ENCODE results near the gene GBX1. TPM values are rescaled to one million over a fixed set of nuclear protein-coding genes. Genes with fewer than 3 reads are reported as not detected.

GBX1 gene
- total RNA-seq, 1 experiment from 2014 or later, result not detected

- no peak for DNase-seq (ENCODE audit: unreplicated experiment)
- Mint-ChIP-seq H3K36me3 (ENCODE audit: insufficient read depth, unreplicated experiment) (peaks cover 55% of the 10 kb centered on the region), H3K27ac (ENCODE audit: low read depth, unreplicated experiment) (no peak overlapping the region), H3K4me3 (ENCODE audit: unreplicated experiment) (no peak overlapping the region), H3K27me3 (ENCODE audit: insufficient read depth, unreplicated experiment) (no peaks in the 10 kb centered on the region), H3K9me3 (ENCODE audit: unreplicated experiment) (no peaks in the 10 kb centered on the region), H3K4me1 (ENCODE audit: insufficient read depth, unreplicated experiment) (peaks cover 7% of the 10 kb centered on the region)
- no TSS peak for BruUV-seq (replicated peaks)
- ChIA-PET CTCF (interaction anchor here (0.6 to 2.3 kb wide), 7 partner anchors 9 to 221 kb away, joined by 3 to 6 read pairs (median 3); no protein-coding TSS in a partner anchor), POLR2A (interaction anchor here (1.2 to 1.3 kb wide), 3 partner anchors 9 to 25 kb away, joined by 4 read pairs; no protein-coding TSS in a partner anchor)
- intact Hi-C loops (cut with micrococcal nuclease), result no loop called here
- TF ChIP-seq CTCF (IDR thresholded peaks at IDR 0.05; ENCODE audit: unreplicated experiment), result no peak
Measured at GRCh38 chr7:151139071-151139790, 28.3 kb downstream of the GBX1 start.

- BruUV-seq (replicated peaks), result no TSS peak
- no peaks in the 10 kb centered on the region for H3K4me1 Mint-ChIP-seq (ENCODE audit: insufficient read depth, unreplicated experiment)
- H3K4me3 Mint-ChIP-seq (ENCODE audit: unreplicated experiment), result no peak overlapping the region
- H3K9me3 Mint-ChIP-seq (ENCODE audit: unreplicated experiment), result no peaks in the 10 kb centered on the region
- ChIA-PET CTCF (interaction anchor here (0.5 to 2.3 kb wide), 3 partner anchors 13 to 27 kb away, joined by 3 to 6 read pairs (median 3); no protein-coding TSS in a partner anchor), POLR2A (no interaction called here)
- H3K27me3 Mint-ChIP-seq (ENCODE audit: insufficient read depth, unreplicated experiment), result no peaks in the 10 kb centered on the region
- H3K36me3 Mint-ChIP-seq (ENCODE audit: insufficient read depth, unreplicated experiment), result peaks cover 51% of the 10 kb centered on the region
- TF ChIP-seq CTCF (IDR thresholded peaks at IDR 0.05; ENCODE audit: unreplicated experiment), result no peak
- intact Hi-C loops (cut with micrococcal nuclease), result no loop called here
- H3K27ac Mint-ChIP-seq (ENCODE audit: low read depth, unreplicated experiment), result no peak overlapping the region
- no peak for DNase-seq (ENCODE audit: unreplicated experiment)
Measured at GRCh38 chr7:151138153-151138851, 29.2 kb downstream of the GBX1 start.

- Mint-ChIP-seq H3K27ac (ENCODE audit: low read depth, unreplicated experiment) (no peak overlapping the region), H3K27me3 (ENCODE audit: insufficient read depth, unreplicated experiment) (no peaks in the 10 kb centered on the region), H3K4me1 (ENCODE audit: insufficient read depth, unreplicated experiment) (no peaks in the 10 kb centered on the region), H3K4me3 (ENCODE audit: unreplicated experiment) (no peak overlapping the region), H3K9me3 (ENCODE audit: unreplicated experiment) (no peaks in the 10 kb centered on the region), H3K36me3 (ENCODE audit: insufficient read depth, unreplicated experiment) (peaks cover 46% of the 10 kb centered on the region)
- intact Hi-C loops (cut with micrococcal nuclease), result no loop called here
- DNase-seq (ENCODE audit: unreplicated experiment), result no peak
- TF ChIP-seq CTCF (IDR thresholded peaks at IDR 0.05; ENCODE audit: unreplicated experiment), result no peak
- no TSS peak for BruUV-seq (replicated peaks)
- ChIA-PET CTCF (interaction anchor here (0.5 to 0.6 kb wide), 2 partner anchors 12 to 27 kb away, joined by 3 read pairs; no protein-coding TSS in a partner anchor), POLR2A (interaction anchor here (0.6 kb wide), 1 partner anchor 12 kb away, joined by 3 read pairs; no protein-coding TSS in a partner anchor)
Measured at GRCh38 chr7:151137791-151138152, 29.7 kb downstream of the GBX1 start.

GRCh38 chr7:151137076-151137675 lies 30.3 kb downstream of the GBX1 start:
- Mint-ChIP-seq H3K27me3 (ENCODE audit: insufficient read depth, unreplicated experiment) (no peaks in the 10 kb centered on the region), H3K27ac (ENCODE audit: low read depth, unreplicated experiment) (no peak overlapping the region), H3K36me3 (ENCODE audit: insufficient read depth, unreplicated experiment) (peaks cover 43% of the 10 kb centered on the region), H3K9me3 (ENCODE audit: unreplicated experiment) (no peaks in the 10 kb centered on the region), H3K4me3 (ENCODE audit: unreplicated experiment) (no peak overlapping the region), H3K4me1 (ENCODE audit: insufficient read depth, unreplicated experiment) (no peaks in the 10 kb centered on the region)
- POLR2A ChIA-PET, result interaction anchor here (0.6 kb wide), 1 partner anchor 12 kb away, joined by 3 read pairs; no protein-coding TSS in a partner anchor
- CTCF ChIA-PET, result interaction anchor here (0.5 to 1.7 kb wide), 3 partner anchors 8 to 33 kb away, joined by 3 to 7 read pairs (median 3); no protein-coding TSS in a partner anchor
- no TSS peak for BruUV-seq (replicated peaks)
- TF ChIP-seq CTCF (IDR thresholded peaks at IDR 0.05; ENCODE audit: unreplicated experiment), result no peak
- intact Hi-C loops (cut with micrococcal nuclease), result no loop called here
- DNase-seq (ENCODE audit: unreplicated experiment), result no peak
